Measurements from ENCODE around the gene UFSP1.

Gene UFSP1

DNA sequence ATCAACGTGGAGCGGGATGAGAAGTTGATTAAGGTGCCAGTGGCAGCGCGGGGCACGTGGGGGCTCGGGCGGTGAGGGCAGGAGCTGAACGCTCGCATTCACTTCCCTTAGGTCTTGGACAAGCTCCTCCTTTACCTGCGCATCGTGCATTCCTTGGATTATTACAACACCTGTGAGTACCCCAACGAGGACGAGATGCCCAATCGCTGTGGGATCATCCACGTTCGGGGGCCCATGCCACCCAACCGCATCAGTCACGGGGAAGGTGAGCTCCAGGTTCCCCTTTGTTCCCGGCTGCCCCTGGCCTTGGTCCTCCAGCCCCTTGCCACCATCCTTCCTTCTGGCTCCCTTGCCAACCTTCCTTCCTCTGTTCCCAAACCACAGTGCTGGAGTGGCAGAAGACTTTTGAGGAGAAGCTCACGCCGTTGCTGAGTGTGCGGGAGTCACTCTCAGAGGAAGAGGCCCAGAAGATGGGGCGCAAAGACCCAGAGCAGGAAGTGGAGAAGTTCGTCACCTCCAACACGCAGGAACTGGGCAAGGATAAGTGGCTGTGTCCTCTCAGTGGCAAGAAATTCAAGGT, 2.5 kb downstream of the UFSP1 start:
- H3K27me3 ChIP-seq (ENCODE audit: insufficient read depth, low read length) = no peaks in the 10 kb centered on the region
- H3K9ac ChIP-seq (ENCODE audit: low read depth, low read length) = no peak overlapping the region
- H3K4me1 ChIP-seq (ENCODE audit: insufficient read depth, low read length) = peaks cover 10% of the 10 kb centered on the region
- no peak overlapping the region for H3K4me3 ChIP-seq (ENCODE audit: low read length)
- H3K27ac ChIP-seq (ENCODE audit: low read length) = no peak overlapping the region
- no peaks in the 10 kb centered on the region for H3K9me3 ChIP-seq (ENCODE audit: insufficient read depth, low read depth, low read length)
- peaks cover 69% of the 10 kb centered on the region for H3K36me3 ChIP-seq (ENCODE audit: insufficient read depth, low read depth, low read length)

DNA sequence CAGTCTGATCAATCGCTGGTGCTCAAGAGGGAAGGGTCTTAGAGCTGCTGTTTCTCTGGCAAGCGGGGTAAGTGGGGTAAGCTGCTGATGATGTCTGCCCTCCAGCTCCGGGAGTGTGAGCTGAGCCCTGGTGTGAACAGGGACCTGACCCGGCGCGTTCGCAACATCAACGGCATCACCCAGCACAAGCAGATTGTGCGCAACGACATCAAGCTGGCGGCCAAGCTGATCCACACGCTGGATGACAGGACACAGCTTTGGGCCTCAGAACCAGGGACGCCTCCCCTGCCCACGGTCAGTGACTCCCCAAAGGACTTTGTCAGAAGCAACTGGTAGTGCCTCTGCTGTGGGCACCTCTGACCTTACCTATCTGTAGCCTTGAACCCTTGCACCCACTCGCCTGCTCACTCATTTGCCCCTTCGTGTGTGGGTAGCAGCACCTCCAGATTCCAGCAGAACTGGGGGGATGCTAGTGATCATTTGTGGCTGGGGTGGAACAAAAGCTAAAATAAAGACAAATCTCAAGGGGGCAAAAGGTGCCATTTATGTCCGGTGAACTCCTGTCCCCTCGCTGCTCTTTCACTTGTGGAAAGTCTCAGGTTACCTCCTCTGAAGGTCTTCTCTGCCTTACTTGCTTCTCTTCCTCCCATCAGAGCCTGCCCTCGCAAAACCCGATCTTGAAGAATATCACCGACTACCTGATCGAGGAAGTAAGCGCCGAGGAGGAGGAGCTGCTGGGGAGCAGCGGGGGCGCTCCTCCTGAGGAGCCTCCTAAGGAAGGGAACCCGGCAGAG, 3.2 kb downstream of the UFSP1 start:
- Histone ChIP-seq H3K27me3 (ENCODE audit: insufficient read depth, low read length) (no peaks in the 10 kb centered on the region), H3K9me3 (ENCODE audit: insufficient read depth, low read depth, low read length) (no peaks in the 10 kb centered on the region), H3K36me3 (ENCODE audit: insufficient read depth, low read depth, low read length) (peaks cover 75% of the 10 kb centered on the region), H3K4me3 (ENCODE audit: low read length) (no peak overlapping the region), H3K9ac (ENCODE audit: low read depth, low read length) (no peak overlapping the region), H3K27ac (ENCODE audit: low read length) (no peak overlapping the region), H3K4me1 (ENCODE audit: insufficient read depth, low read length) (peaks cover 6% of the 10 kb centered on the region)

- Histone ChIP-seq H3K27ac (ENCODE audit: low read length) (no peak overlapping the region), H3K36me3 (ENCODE audit: insufficient read depth, low read depth, low read length) (peaks cover 83% of the 10 kb centered on the region), H3K4me3 (ENCODE audit: low read length) (no peak overlapping the region), H3K9ac (ENCODE audit: low read depth, low read length) (no peak overlapping the region), H3K4me1 (ENCODE audit: insufficient read depth, low read length) (peaks cover 5% of the 10 kb centered on the region), H3K27me3 (ENCODE audit: insufficient read depth, low read length) (no peaks in the 10 kb centered on the region), H3K9me3 (ENCODE audit: insufficient read depth, low read depth, low read length) (no peaks in the 10 kb centered on the region)
Observed at GRCh38 chr7:100885440-100886141, 3.9 kb downstream of the UFSP1 start.

- H3K36me3 ChIP-seq (ENCODE audit: insufficient read depth, low read depth, low read length) = peaks cover 89% of the 10 kb centered on the region
Observed at GRCh38 chr7:100884736-100885439, 4.6 kb downstream of the UFSP1 start.

DNA sequence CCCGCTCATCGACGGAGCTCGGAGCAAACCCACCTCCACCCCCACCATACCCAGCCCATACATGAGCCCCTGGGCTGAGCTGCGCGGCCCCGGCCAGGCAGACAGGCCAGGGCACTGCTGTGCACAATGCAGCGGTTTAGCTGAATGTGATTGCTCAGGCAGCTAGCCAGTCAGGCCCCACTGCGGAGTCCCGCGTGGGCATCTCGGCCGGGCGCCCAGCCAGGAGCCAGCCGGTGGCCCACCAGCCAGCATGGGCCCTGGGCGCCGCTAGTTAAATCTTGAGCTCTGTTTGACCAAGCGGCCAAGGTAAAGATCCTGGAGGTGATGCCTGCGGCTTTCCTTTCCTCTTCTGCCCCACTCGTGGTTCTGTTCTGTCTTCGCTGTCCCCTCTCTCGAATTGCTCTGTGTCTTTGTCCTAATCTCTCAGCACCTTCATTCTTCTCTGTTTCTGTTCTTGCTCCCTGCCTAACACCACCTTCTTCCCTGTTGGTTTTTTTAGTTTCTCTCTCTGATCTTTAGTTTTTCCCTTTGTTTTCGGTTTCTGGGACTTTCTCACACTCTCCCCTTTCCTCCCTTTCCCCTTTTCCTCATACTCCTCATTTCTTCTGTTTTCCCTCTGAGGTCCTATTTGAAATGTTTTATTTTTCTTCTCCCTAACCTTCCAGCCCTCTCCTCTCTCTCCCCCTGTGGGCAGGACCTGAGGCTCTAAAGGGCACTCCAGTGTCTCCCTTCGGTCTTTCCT, 6.6 kb downstream of the UFSP1 start:
- H3K9ac ChIP-seq (ENCODE audit: low read depth, low read length) = no peak overlapping the region
- no peaks in the 10 kb centered on the region; the same call in none of the 2 replicates for H3K4me1 ChIP-seq (ENCODE audit: insufficient read depth, low read length)
- H3K36me3 ChIP-seq (ENCODE audit: insufficient read depth, low read depth, low read length) = peaks cover 99% of the 10 kb centered on the region
- no peaks in the 10 kb centered on the region for H3K27me3 ChIP-seq (ENCODE audit: insufficient read depth, low read length)
- no peak overlapping the region for H3K27ac ChIP-seq (ENCODE audit: low read length)
- H3K4me3 ChIP-seq (ENCODE audit: low read length) = no peak overlapping the region
- no peaks in the 10 kb centered on the region for H3K9me3 ChIP-seq (ENCODE audit: insufficient read depth, low read depth, low read length)

More at GRCh38 chr7:100884736-100885439, 4.6 kb downstream of the UFSP1 start:
- H3K27ac ChIP-seq (ENCODE audit: low read length) = no peak overlapping the region
- H3K27me3 ChIP-seq (ENCODE audit: insufficient read depth, low read length) = no peaks in the 10 kb centered on the region
- no peak overlapping the region for H3K4me3 ChIP-seq (ENCODE audit: low read length)
- no peak overlapping the region for H3K9ac ChIP-seq (ENCODE audit: low read depth, low read length)
- H3K9me3 ChIP-seq (ENCODE audit: insufficient read depth, low read depth, low read length) = no peaks in the 10 kb centered on the region
- H3K4me1 ChIP-seq (ENCODE audit: insufficient read depth, low read length) = peaks cover 5% of the 10 kb centered on the region

DNA sequence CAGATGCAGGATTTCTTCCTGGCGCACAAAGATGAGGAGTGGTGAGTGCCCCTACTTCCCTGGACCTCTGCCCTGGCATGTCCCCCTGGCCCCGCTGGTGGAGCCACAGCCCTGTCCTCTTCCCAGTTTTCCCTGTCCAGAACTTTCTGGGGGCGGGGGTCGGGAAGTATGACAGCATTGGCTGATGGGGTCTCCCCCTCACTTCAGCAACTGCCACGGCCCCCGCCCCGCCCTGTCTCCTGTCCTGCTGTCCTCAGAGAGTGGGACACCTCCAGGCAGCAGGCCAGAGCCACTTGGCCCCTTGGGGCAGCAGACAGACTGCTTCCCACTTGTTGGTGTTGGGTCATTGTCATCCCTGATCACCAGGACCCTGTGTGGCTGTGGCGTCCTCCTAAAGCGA, 7.3 kb downstream of the UFSP1 start:
- Histone ChIP-seq H3K27ac (ENCODE audit: low read length) (no peak overlapping the region), H3K4me3 (ENCODE audit: low read length) (no peak overlapping the region), H3K27me3 (ENCODE audit: insufficient read depth, low read length) (no peaks in the 10 kb centered on the region), H3K9me3 (ENCODE audit: insufficient read depth, low read depth, low read length) (no peaks in the 10 kb centered on the region), H3K4me1 (ENCODE audit: insufficient read depth, low read length) (no peaks in the 10 kb centered on the region; the same call in none of the 2 replicates), H3K9ac (ENCODE audit: low read depth, low read length) (no peak overlapping the region), H3K36me3 (ENCODE audit: insufficient read depth, low read depth, low read length) (peaks cover 99% of the 10 kb centered on the region)

DNA sequence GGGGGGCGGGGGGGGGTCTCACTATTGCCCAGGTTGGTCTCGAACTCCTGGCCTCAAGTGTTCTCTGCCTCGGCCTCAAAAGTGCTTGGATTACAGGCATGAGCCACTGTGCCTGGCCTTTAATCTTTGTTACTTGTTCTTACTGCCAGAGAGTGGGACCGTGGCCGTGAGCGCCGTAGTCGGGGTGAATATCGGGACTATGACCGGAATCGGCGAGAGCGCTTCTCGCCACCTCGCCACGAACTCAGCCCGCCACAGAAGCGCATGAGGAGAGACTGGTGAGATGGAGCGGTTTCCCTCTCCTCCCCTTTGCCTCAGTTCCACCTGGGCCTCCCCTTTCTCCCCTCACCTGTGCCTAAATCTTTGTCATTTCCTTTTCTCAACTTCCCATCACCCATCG, 8.4 kb downstream of the UFSP1 start:
- Histone ChIP-seq H3K9ac (ENCODE audit: low read depth, low read length) (no peak overlapping the region), H3K27me3 (ENCODE audit: insufficient read depth, low read length) (no peaks in the 10 kb centered on the region), H3K9me3 (ENCODE audit: insufficient read depth, low read depth, low read length) (no peaks in the 10 kb centered on the region), H3K27ac (ENCODE audit: low read length) (no peak overlapping the region), H3K4me1 (ENCODE audit: insufficient read depth, low read length) (peaks cover 6% of the 10 kb centered on the region; the same call in 1 of the 2 replicates), H3K36me3 (ENCODE audit: insufficient read depth, low read depth, low read length) (peaks cover 99% of the 10 kb centered on the region), H3K4me3 (ENCODE audit: low read length) (no peak overlapping the region)

DNA sequence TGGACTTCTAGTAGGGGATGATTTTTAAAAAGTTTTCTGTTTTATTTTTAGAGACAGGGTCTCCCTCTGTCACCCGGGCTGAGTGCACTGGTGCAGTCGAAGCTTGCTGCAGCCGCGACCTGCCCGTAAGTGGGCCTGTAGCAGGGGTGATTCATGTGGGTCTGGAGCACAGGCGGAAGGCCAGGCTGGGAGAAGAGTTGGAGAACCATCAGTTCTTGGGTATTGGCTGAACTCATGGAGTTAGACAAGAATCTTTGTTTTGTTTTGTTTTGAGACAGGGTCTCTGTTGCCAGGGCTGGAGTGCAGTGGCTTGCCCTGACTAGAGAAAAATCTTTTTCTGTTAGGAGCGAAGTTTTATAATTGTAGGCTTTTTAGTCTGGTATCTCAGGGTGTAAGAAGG, 8.9 kb downstream of the UFSP1 start:
- peaks cover 6% of the 10 kb centered on the region; the same call in 1 of the 2 replicates for H3K4me1 ChIP-seq (ENCODE audit: insufficient read depth, low read length)
- H3K4me3 ChIP-seq (ENCODE audit: low read length) = no peak overlapping the region
- no peaks in the 10 kb centered on the region for H3K9me3 ChIP-seq (ENCODE audit: insufficient read depth, low read depth, low read length)
- H3K27me3 ChIP-seq (ENCODE audit: insufficient read depth, low read length) = no peaks in the 10 kb centered on the region
- H3K9ac ChIP-seq (ENCODE audit: low read depth, low read length) = no peak overlapping the region
- no peak overlapping the region for H3K27ac ChIP-seq (ENCODE audit: low read length)
- peaks cover 95% of the 10 kb centered on the region for H3K36me3 ChIP-seq (ENCODE audit: insufficient read depth, low read depth, low read length)

DNA sequence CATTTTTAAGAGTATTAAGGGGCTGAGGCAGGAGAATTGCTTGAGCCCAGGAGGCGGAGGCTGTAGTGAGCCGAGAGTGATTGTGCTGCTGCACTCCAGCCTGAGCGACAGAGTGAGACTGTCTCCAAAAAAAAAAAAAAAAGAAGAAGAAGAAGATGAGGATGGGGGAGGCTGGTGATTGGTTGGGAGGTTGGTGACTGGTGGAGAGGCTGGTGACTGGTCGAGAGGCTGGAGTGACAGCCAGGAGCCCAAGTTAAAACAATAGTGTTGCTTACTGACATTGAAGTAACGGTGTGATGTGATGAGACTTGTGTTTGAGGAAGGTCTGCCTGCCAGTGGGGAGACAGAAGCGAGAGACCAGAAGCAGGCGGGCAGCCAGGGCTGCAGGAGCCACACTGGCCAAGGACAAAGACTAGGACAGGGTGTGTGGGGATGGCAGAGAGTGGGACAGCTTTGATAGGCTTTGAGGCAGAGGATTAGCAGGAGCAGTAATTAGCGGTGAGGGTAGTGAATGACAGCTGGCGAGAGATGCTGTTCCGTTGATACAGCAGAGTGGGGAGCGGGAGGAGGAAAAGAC, 9.7 kb downstream of the UFSP1 start:
- Histone ChIP-seq H3K27ac (ENCODE audit: low read length) (no peak overlapping the region), H3K4me3 (ENCODE audit: low read length) (no peak overlapping the region), H3K27me3 (ENCODE audit: insufficient read depth, low read length) (no peaks in the 10 kb centered on the region), H3K36me3 (ENCODE audit: insufficient read depth, low read depth, low read length) (peaks cover 86% of the 10 kb centered on the region), H3K9ac (ENCODE audit: low read depth, low read length) (no peak overlapping the region), H3K4me1 (ENCODE audit: insufficient read depth, low read length) (peaks cover 6% of the 10 kb centered on the region; the same call in 1 of the 2 replicates), H3K9me3 (ENCODE audit: insufficient read depth, low read depth, low read length) (no peaks in the 10 kb centered on the region)

GRCh38 chr7:100878685-100879084, 10.8 kb downstream of the UFSP1 start:
- Histone ChIP-seq H3K4me3 (ENCODE audit: low read length) (no peak overlapping the region), H3K4me1 (ENCODE audit: insufficient read depth, low read length) (peaks cover 6% of the 10 kb centered on the region; the same call in 1 of the 2 replicates), H3K36me3 (ENCODE audit: insufficient read depth, low read depth, low read length) (peaks cover 79% of the 10 kb centered on the region), H3K27ac (ENCODE audit: low read length) (no peak overlapping the region), H3K27me3 (ENCODE audit: insufficient read depth, low read length) (no peaks in the 10 kb centered on the region), H3K9me3 (ENCODE audit: insufficient read depth, low read depth, low read length) (no peaks in the 10 kb centered on the region), H3K9ac (ENCODE audit: low read depth, low read length) (no peak overlapping the region)
